HAP-1 (cell line): ENCODE data around the gene C2CD4D.

ENCODE experiments used
- DNase-seq, 2 experiments: peaks; one replicate each; pipeline ENCODE4 v3.0.0-alpha.2; 2016 to 2020; ENCODE audit warnings: low spot score in 2 of 2
- H3K27me3 ChIP-seq: fragments of 250-450 bp; sonication (Bioruptor Pico); 2 replicates; pipeline ENCODE4 v1.5.1; 2020; ENCODE audit warnings: low read depth, mild to moderate bottlenecking, moderate library complexity
- H3K36me3 ChIP-seq: fragments of 250-450 bp; sonication (Bioruptor Pico); replicated peaks from 2 replicates; pipeline ENCODE4 v1.5.1; 2020; ENCODE audit warnings: mild to moderate bottlenecking
- H3K4me1 ChIP-seq: fragments of 250-450 bp; sonication (Bioruptor Pico); 2 replicates; pipeline ENCODE4 v1.5.1; 2020; ENCODE audit warnings: mild to moderate bottlenecking
- H3K4me3 ChIP-seq: fragments of 250-450 bp; sonication (Bioruptor Pico); 2 replicates; pipeline ENCODE4 v1.5.1; 2020; ENCODE audit warnings: mild to moderate bottlenecking, moderate library complexity
- H3K9me3 ChIP-seq: fragments of 250-450 bp; sonication (Bioruptor Pico); 2 replicates; pipeline ENCODE4 v1.5.1; 2020; ENCODE audit warnings: mild to moderate bottlenecking, moderate library complexity
- in situ Hi-C: fragments of 300-500 bp; cut with MboI; formaldehyde crosslinking; loops from 3 replicates; pipeline ENCODE4 v1.14.3; 2020; ENCODE audit warnings: low sequenced_read_pairs, inconsistent platforms, mixed read lengths

Gene C2CD4D

DNA sequence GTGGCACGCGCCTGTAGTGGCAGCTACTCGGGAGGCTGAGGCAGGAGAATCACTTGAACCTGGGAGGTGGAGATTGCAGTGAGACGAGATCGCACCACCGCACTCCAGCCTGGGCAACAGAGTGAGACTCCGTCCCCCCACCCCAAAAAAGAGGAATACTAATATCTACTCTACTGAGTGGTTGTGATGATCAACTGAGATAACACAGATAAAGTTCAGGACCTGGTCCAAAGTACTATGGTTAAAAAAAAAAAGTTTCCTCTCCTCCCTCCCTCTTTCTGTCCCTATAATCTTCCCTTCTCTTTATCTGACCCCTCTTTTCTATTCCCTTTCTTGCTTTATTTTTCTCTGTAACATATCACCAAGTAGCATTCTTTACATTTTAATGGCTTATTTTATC, 4.0 kb downstream of the C2CD4D start:
- H3K9me3 ChIP-seq: no peaks in the 10 kb centered on the region; the same call in 1 of the 2 replicates
- no peaks in the 10 kb centered on the region for H3K36me3 ChIP-seq
- no peaks in the 10 kb centered on the region for H3K27me3 ChIP-seq
- no peak for DNase-seq
- H3K4me3 ChIP-seq: no peak overlapping the region
- in situ Hi-C loops: no loop called here
- H3K4me1 ChIP-seq: no peaks in the 10 kb centered on the region

DNA sequence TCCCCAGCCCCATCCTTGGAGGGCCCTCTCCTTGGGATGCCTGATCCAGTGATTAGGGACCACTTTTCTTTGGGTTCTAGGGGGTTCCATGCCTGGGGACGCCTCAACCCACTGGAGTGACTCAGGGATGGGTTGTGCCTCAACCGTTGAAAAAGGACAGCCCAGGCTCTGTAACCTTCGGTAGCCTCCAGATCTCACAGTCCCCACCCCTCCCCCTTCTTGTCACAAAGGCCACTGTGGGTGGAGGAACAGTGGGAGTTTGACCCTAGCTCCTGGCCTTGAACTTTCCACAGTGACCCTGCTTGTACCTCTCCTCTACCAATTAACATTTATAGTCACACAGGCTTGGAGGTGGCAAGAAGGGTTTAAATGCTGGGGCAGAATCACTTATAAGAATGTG, 5.4 kb downstream of the C2CD4D start:
- Histone ChIP-seq H3K36me3 (no peaks in the 10 kb centered on the region), H3K4me1 (no peaks in the 10 kb centered on the region), H3K27me3 (no peaks in the 10 kb centered on the region), H3K9me3 (no peaks in the 10 kb centered on the region), H3K4me3 (no peak overlapping the region)
- DNase-seq: no peak
- in situ Hi-C loops: no loop called here

DNA sequence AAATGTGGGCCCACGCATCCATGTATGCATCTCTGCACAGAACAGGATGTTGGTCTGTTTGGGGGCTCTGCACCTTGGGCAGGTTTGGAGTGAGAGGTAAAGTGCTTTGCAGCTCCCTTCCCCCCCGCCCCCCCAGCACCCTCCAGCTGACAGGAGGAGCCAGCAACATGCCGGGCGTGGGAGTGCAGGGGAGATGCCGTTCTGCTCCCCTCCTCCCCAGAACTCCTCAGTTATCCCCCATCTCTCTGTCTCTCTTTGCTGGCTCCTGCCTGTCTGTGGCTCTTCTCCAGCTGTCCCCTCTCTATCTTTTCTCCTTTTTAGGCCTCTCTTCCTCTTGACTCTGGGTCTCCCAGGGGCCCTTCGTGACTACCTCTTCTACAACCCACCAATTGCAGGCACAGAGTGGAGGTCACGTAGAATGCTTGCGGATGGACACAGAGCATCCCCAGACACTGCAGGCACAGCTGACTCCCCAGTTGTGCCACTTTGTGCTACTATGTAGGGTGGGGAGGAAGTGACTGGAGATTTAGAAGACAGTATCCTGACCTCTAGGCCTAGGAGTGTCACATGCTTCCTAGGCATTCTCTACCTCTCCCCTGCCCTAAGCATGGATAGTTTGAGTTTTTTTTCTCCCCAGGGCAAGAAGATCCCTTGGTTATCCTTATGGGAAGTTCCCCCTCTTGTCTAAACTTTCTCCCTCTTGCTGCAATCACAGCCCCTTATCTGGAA, 6.3 kb downstream of the C2CD4D start:
- H3K36me3 ChIP-seq: no peaks in the 10 kb centered on the region
- in situ Hi-C loops: no loop called here
- H3K27me3 ChIP-seq: no peaks in the 10 kb centered on the region
- no peaks in the 10 kb centered on the region for H3K9me3 ChIP-seq
- DNase-seq: no peak
- no peaks in the 10 kb centered on the region for H3K4me1 ChIP-seq
- no peak overlapping the region for H3K4me3 ChIP-seq

DNA sequence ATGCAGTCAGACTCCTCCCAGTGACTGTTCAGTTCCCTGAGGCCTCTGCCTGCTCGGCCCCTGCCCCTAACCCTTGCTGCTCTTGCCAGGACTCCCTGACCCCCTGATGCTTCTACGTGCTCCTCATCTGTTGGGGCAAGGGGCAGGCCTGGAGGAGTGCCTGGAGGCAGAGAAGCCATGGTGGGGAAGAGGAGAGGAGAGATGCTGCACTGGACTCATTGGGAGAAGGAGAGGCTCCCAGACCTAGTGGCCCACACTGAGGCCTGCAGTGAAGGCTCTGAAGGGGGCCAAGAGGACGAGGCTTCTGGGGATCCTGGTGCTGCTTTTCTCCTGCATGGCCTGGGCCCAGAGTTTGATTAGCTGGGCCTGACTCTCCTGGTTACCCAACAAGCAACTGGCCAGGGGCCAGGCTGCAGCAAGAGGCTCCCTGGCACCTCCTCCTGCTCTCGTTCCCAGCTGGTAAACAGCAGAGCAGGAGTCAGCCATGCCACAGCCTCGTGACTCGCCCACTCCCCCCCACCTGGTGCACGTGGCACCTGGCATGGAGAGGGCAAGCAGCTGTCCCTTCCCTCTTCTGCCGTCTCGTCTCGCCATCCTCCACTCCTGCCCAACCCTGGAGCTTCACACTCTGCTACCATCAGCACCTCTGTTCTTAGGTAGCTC, 7.2 kb downstream of the C2CD4D start:
- DNase-seq: no peak
- no peaks in the 10 kb centered on the region for H3K4me1 ChIP-seq

DNA sequence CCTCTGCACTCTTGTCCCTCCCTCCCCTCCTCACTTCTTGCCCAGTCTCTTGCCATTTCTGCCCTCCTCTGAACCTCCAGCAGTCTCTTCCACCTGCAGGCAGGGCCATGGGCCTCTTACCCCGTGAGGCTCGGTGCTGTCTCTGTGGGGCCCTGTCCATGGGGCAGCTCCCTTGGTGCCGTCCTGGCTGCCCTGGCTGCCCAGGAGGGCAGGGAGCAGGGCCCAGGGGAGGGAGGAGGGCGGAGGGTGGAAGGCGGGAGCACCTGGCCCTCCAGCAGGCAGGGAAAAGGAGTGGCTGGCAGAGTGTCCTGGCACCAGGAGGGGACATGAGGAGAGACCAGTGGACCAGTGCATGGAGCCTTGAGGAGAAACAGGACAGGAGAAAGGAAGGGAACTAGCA, 8.0 kb downstream of the C2CD4D start, which contains the start of gene RORC:
TSS of gene RORC (minus strand) at position 198 of the 400 bp plus-strand sequence. CDS start at position 160, 38 bp downstream.
- DNase-seq: no peak
- in situ Hi-C loops: no loop called here
- no peak within 1 kb of the TSS for H3K4me3 ChIP-seq
- no peaks in the 10 kb centered on the region for H3K36me3 ChIP-seq
- H3K9me3 ChIP-seq: no peaks in the 10 kb centered on the region
- no peaks in the 10 kb centered on the region for H3K27me3 ChIP-seq
- H3K4me1 ChIP-seq: no peaks in the 10 kb centered on the region

More for the DNA sequence above, 7.2 kb downstream of the C2CD4D start:
- no peaks in the 10 kb centered on the region for H3K9me3 ChIP-seq
- H3K27me3 ChIP-seq: no peaks in the 10 kb centered on the region
- H3K4me3 ChIP-seq: no peak overlapping the region
- no peaks in the 10 kb centered on the region for H3K36me3 ChIP-seq
- in situ Hi-C loops: no loop called here

DNA sequence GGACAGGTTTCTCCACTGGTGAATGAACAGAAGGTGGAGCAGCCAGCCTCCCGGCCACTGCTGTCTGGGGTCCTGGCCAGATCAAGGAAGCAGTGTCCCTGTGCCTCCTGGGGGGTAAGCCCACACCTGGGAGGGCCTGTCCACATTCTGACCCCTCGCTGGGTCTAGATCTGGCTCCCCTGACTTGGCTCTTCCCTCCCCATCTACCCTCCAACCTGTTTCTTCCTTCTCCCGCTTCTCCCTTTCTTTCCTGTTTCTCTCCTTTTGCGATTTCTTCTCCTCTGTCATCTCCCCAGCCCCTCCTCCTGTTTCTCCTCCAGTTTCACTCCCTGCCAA, 8.4 kb downstream of the C2CD4D start:
- H3K9me3 ChIP-seq: no peaks in the 10 kb centered on the region
- in situ Hi-C loops: no loop called here
- no peaks in the 10 kb centered on the region for H3K36me3 ChIP-seq
- DNase-seq: no peak
- no peaks in the 10 kb centered on the region for H3K4me1 ChIP-seq
- no peaks in the 10 kb centered on the region for H3K27me3 ChIP-seq
- H3K4me3 ChIP-seq: no peak overlapping the region

DNA sequence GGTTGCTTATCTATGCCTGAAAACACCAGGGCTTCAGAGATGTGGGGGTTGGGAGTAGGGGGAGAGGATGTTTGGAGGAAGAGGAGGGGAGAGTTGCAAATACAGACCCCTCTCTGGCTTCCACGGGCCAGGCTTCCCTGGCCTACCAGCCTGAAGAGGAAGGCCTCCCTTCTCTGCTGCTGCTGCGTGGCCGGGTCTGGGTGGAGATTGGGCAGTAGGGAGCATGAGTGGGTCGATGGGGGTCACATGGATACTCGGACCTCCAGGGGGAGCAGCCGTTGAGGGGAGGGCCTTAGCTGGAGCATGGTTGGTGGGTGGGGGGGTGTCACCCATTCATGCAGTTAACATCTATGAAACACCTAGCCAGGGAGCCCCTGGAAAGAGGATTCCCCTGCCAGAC, 9.6 kb downstream of the C2CD4D start:
- H3K27me3 ChIP-seq: no peaks in the 10 kb centered on the region
- in situ Hi-C loops: no loop called here
- no peak overlapping the region for H3K4me3 ChIP-seq

DNA sequence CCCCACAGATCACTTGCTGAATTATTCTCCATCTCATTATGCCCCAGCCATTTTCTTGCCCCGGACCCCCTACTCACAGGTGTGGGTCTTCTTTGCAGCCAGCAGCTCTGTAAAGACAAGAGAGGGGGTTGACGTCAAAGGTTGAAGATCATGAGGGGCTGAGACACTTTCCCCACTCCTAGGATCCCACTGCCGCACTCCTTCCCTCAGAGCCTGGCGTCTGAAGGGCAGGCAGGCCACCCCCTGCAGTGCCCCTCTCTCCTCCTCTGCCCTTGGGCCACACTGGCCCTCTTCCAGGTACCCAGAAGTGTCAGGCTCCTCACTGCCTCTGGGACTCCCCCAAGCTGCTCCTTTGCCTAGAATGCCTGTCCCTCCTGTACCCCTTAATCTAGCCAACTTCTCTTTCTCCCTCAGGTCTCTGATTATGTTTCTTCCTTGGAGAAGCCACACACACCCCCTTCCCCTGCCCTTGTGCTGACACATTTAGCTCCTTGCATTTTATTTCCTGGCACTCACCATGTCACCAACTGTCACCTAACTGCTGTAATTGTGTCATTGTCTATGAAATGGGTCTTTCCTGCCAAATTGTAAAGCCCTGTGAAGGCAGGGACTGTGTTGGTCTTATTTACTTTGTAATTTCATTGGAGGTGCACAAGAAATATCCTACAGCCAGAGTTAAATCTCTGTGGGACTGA, 10.1 kb downstream of the C2CD4D start:
- H3K36me3 ChIP-seq: no peaks in the 10 kb centered on the region
- H3K27me3 ChIP-seq: no peaks in the 10 kb centered on the region
- H3K4me1 ChIP-seq: no peaks in the 10 kb centered on the region
- H3K4me3 ChIP-seq: no peak overlapping the region
- in situ Hi-C loops: no loop called here
- no peak for DNase-seq
- H3K9me3 ChIP-seq: no peaks in the 10 kb centered on the region

More for the DNA sequence above, 9.6 kb downstream of the C2CD4D start:
- no peak for DNase-seq
- no peaks in the 10 kb centered on the region for H3K9me3 ChIP-seq
- H3K4me1 ChIP-seq: no peaks in the 10 kb centered on the region
- H3K36me3 ChIP-seq: no peaks in the 10 kb centered on the region

DNA sequence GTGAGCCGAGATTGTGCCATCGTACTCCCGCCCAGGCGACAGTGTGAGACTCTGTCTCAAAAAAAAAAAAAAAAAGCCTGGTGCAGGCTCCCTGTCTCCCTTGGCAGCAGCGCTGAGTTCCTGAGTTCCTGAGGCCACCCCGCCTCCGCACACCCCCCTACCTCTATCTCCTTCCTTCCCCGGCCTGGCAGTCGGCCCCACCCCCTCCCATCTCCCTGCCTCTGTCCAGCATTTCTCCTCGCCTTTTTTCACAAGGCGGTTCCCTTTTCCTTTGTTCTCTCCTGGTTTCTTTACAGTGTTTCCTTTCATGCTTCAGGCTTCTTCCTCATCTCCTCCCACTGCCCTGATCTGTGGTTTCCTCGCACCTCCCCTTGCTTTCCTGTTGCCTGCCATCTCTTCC, 10.7 kb downstream of the C2CD4D start:
- H3K9me3 ChIP-seq: no peaks in the 10 kb centered on the region
- in situ Hi-C loops: no loop called here
- peak; percentile 60 to 75 for DNase-seq
- H3K36me3 ChIP-seq: no peaks in the 10 kb centered on the region
- H3K27me3 ChIP-seq: no peaks in the 10 kb centered on the region
- no peaks in the 10 kb centered on the region for H3K4me1 ChIP-seq
- no peak overlapping the region for H3K4me3 ChIP-seq

DNA sequence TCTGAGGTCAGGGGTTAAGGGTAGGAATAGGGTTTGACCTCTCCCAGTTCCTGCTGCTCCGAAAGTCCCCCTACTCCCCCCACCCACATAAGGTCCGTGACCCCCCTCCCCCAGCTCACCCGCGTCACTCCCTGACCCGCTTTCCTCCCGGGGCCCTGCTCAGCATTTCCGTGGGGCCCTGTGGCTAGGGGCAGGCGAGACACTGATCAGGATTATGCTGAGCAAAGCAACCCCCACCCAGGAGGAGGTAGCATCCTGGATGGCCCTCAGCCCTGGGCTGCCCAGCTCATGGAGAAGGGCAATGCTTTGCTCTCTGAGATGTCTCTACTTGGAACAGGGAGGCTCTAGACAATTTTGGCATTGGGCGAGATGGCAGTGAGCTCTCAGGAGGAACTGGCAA, 11.8 kb downstream of the C2CD4D start:
- H3K27me3 ChIP-seq: no peaks in the 10 kb centered on the region
- DNase-seq: no peak
- no peaks in the 10 kb centered on the region for H3K9me3 ChIP-seq
- no peaks in the 10 kb centered on the region for H3K36me3 ChIP-seq
- in situ Hi-C loops: no loop called here
- no peak overlapping the region for H3K4me3 ChIP-seq
- no peaks in the 10 kb centered on the region for H3K4me1 ChIP-seq

DNA sequence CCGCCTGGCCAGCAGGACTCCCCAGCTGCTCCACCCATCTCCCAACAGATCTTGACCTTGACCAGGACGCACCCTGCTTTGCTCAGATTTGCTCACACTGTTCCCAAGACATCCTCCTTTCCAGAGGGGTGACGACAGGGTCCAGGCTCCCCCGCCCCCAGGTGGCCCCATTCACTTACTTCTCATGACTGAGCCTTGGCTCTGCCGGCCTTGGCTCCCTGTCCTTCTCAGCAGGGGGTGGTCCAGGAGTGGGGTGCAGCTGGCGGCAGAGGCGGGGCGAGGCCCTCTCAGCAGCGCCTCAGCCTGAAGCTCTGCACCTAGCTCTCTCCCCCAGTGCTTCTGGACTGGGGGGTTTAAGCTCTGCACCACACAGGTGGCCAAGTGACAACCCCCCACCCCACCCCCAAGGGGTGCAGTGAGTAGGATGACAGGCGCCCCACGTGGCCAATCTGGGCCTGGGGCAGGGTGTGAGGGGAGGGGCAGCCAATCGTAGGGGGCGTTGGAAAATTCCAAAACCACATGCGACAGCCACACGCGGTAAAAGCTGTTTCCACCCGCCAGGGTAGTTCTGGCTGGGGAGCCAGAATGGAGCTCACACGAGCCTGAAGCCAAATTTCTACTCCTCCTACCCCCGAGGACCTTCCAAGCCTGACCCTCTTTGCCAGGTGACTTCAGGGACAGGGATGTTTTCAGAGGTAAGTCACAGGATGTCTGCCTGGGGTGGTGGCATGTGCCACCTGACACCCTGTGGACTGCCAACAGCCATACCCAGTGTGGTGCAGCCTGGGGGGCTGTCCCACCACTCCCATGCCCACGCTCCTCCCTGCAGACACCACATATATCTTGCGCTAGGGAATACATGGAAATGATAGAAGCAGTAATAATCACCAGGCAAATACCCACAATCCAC, 13.6 kb downstream of the C2CD4D start:
- Histone ChIP-seq H3K4me1 (no peaks in the 10 kb centered on the region), H3K4me3 (no peak overlapping the region)
- in situ Hi-C loops: no loop called here

DNA sequence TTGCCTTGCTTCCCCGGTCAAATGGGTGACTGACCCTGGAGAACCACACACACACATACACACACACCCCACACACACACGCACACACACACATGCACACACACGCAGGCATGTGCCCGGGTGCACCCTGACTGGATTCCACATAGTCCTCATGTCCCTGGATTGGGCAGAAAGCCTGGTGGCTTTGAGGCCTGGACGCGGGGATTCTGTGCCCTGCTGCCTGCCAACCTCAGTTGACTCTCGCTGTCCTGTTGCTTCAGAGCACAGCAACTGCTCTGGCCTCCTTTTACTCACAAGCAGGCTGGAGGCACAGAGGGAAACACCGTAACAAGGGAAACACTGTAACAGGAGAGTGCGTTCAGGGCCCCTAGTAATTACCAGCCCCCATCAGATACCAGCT, 14.4 kb downstream of the C2CD4D start:
- Histone ChIP-seq H3K27me3 (no peaks in the 10 kb centered on the region), H3K4me1 (no peaks in the 10 kb centered on the region), H3K4me3 (no peak overlapping the region), H3K9me3 (no peaks in the 10 kb centered on the region), H3K36me3 (no peaks in the 10 kb centered on the region)
- DNase-seq: no peak
- in situ Hi-C loops: no loop called here

More for the DNA sequence above, 13.6 kb downstream of the C2CD4D start:
- Histone ChIP-seq H3K9me3 (no peaks in the 10 kb centered on the region), H3K27me3 (no peaks in the 10 kb centered on the region), H3K36me3 (no peaks in the 10 kb centered on the region)
- DNase-seq: no peak

DNA sequence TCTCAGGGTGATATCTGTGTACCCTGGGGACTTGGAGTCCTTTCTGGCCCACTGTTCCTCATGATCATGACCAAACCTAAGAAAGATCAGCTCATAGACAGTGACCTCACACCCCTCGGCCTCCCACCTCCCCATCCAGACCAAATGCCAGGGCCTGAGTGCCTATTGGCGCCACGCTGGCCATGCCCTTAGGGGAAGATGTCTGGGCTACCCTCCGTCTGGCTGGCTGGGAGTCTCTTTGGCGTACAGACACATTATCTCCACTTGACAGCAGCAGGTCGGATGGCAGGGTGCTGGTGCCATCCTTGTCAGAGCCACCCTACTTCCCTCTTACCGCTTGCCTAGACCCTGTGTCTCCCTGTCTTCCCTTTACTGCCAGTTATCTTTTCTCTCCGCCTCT, 16.4 kb downstream of the C2CD4D start:
- DNase-seq: no peak
- H3K36me3 ChIP-seq: no peaks in the 10 kb centered on the region
- H3K4me1 ChIP-seq: no peaks in the 10 kb centered on the region
- H3K9me3 ChIP-seq: no peaks in the 10 kb centered on the region
- no peaks in the 10 kb centered on the region for H3K27me3 ChIP-seq
- in situ Hi-C loops: no loop called here
- H3K4me3 ChIP-seq: no peak overlapping the region
